22Rv1 (cell line): ENCODE results near the gene SH3RF3.

Experiments
- H3K27ac ChIP-seq: fragments of 450-650 bp; 2 replicates; pipeline ENCODE4 v1.5.1; 2017
- CTCF ChIP-seq: fragments of 450-650 bp; IDR thresholded peaks from 2 replicates; pipeline ENCODE4 v1.5.1; 2017; ENCODE audit warnings: mild to moderate bottlenecking
- ZFX ChIP-seq: fragments of 450-650 bp; IDR thresholded peaks from 2 replicates; pipeline ENCODE4 v1.6.1; 2017; ENCODE audit warnings: antibody characterized with exemption, borderline replicate concordance

Gene SH3RF3

GRCh38 chr2:109144721-109145120 lies 15.7 kb downstream of the SH3RF3 start:
- TF ChIP-seq CTCF (no peak), ZFX (no peak)
- no peak overlapping the region for H3K27ac ChIP-seq

DNA sequence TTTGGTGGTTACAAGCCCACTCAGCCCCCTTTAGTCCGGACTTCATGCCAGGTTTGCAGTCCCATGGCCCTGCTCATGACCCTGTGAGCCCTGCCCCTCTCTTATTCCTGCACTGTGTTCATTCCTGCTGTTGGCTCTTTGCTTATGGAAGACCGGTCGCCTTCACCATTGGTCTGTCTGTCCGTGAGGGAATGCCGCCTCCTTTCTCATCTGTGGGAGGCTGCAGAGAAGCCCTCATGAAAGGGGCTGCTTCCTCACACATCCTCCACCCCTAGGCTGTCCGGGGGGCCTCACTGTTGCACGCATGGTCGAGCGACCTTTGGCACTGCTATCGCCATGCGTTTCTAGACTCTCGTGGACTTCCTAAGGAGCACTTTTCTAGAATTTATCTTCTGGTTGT lies 16.3 kb downstream of the SH3RF3 start:
- no peak overlapping the region for H3K27ac ChIP-seq

GRCh38 chr2:109147405-109147804 lies 18.4 kb downstream of the SH3RF3 start:
- no peak overlapping the region for H3K27ac ChIP-seq
- TF ChIP-seq CTCF (no peak), ZFX (no peak)

More for the DNA sequence above, 16.3 kb downstream of the SH3RF3 start:
- TF ChIP-seq ZFX (no peak), CTCF (no peak)

GRCh38 chr2:109148117-109148746 lies 19.2 kb downstream of the SH3RF3 start:
- no peak for TF ChIP-seq CTCF
- H3K27ac ChIP-seq, result no peak overlapping the region

- no peak overlapping the region for H3K27ac ChIP-seq
- no peak for TF ChIP-seq ZFX
- no peak for TF ChIP-seq CTCF
These were observed 20.1 kb downstream of the SH3RF3 start for GRCh38 chr2:109148991-109149645.

DNA sequence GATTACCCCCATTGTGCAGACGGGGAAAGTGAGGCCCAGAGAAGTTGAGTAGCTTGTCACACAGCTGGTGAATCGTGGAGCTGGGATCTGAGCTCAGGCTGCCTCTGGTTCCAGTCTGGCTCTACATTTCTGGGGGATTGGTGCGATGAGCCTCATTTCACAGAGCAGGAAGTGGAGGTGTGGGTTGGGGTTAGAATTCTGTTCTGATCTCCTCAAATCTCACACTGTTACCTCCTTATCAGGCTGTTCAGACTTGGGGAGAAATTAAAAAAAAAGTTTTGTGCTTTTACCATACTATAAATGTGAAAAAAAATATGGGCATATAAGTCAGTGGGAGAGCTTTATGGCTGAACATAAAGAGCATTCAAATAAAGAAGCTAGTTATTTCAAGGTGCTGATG lies 21.6 kb downstream of the SH3RF3 start:
- H3K27ac ChIP-seq, result no peak overlapping the region

More for the DNA sequence above, 21.6 kb downstream of the SH3RF3 start:
- TF ChIP-seq ZFX (no peak), CTCF (no peak)
